ENCODE results near the gene D2HGDH. TPM values are rescaled to one million over a fixed set of nuclear protein-coding genes. Genes with fewer than 3 reads are reported as not detected.
A peak's percentile ranks its signal among the peaks of the same experiment; 100 is the strongest.

Gene D2HGDH
- total and polyA plus RNA-seq, 10 of the 15 experiments (the other 5 are each of a cell fraction or from before 2014, with no cell fraction given), result 0.52 to 32.1 (median 11.0) TPM

- TF ChIP-seq ZNF687 (IDR thresholded peaks at IDR 0.05) (no peak), RB1 (IDR thresholded peaks at IDR 0.05; ENCODE audit: borderline replicate concordance) (no peak), RAD51 (IDR thresholded peaks at IDR 0.05) (no peak), ATF7 (IDR thresholded peaks at IDR 0.05; ENCODE audit: low read depth) (peak; percentile 86; the same call in 1 of the 2 replicates), RELB (IDR thresholded peaks at IDR 0.05; ENCODE audit: low read depth) (peak; percentile 52; the same call in 1 of the 2 replicates), KAT2A (conservative IDR thresholded peaks at IDR 0.05; ENCODE audit: control insufficient read depth, low read depth, low read length) (no peak), TAF1 (IDR thresholded peaks at IDR 0.05; ENCODE audit: borderline replicate concordance, low read depth, low read length) (no peak), ZZZ3 (IDR thresholded peaks at IDR 0.05; ENCODE audit: control insufficient read depth, insufficient read length, low read depth) (no peak), ZNF592 (IDR thresholded peaks at IDR 0.05) (no peak), TBL1XR1 (IDR thresholded peaks at IDR 0.05; ENCODE audit: low read depth, low read length) (no peak), HCFC1 (IDR thresholded peaks at IDR 0.05; ENCODE audit: low read length) (no peak), HSF1 (IDR thresholded peaks at IDR 0.05; ENCODE audit: low read depth, low read length) (no peak), KLF5 (IDR thresholded peaks at IDR 0.05; ENCODE audit: partially characterized antibody) (no peak), E4F1 (IDR thresholded peaks at IDR 0.05; ENCODE audit: borderline replicate concordance, partially characterized antibody) (peak; percentile 30)
These were observed 28.5 kb downstream of the D2HGDH start (continued) for GRCh38 chr2:241762933-241763369.
